Subcutaneous abdominal adipose tissue (tissue), 5 donors: ENCODE data around the gene KRTAP5-7.

Experiments
- H3K27ac ChIP-seq: one replicate; pipeline ENCODE4 v1.7.0; 2013; ENCODE audit warnings: low read depth, mild to moderate bottlenecking, inconsistent platforms, low read length, moderate library complexity
- H3K27me3 ChIP-seq, 5 donors: one replicate each; pipeline ENCODE4 v1.7.0; 2013; ENCODE audit warnings: low read length in 5 of 5, inconsistent platforms in 1 of 5; ENCODE audit not compliant: control insufficient read depth in 5 of 5, insufficient read depth in 4 of 5
- H3K36me3 ChIP-seq, 5 donors: one replicate each; pipeline ENCODE4 v1.7.0; 2013; ENCODE audit warnings: low read length in 5 of 5; ENCODE audit not compliant: control insufficient read depth in 5 of 5, insufficient read depth in 5 of 5
- H3K4me1 ChIP-seq, 5 donors: one replicate each; pipeline ENCODE4 v1.7.0; 2013; ENCODE audit warnings: low read length in 5 of 5, mild to moderate bottlenecking in 3 of 5, moderate library complexity in 1 of 5; ENCODE audit not compliant: control insufficient read depth in 5 of 5, insufficient read depth in 5 of 5
- H3K4me3 ChIP-seq, 5 donors: one replicate each; pipeline ENCODE4 v1.7.0; 2013; ENCODE audit warnings: low read length in 5 of 5, low read depth in 1 of 5
- H3K9ac ChIP-seq, 5 donors: one replicate each; pipeline ENCODE4 v1.7.0; 2013; ENCODE audit warnings: low read length in 5 of 5, mild to moderate bottlenecking in 4 of 5, moderate library complexity in 3 of 5
- H3K9me3 ChIP-seq, 5 donors: one replicate each; pipeline ENCODE4 v1.7.0; 2013; ENCODE audit warnings: low read length in 5 of 5; ENCODE audit not compliant: control insufficient read depth in 5 of 5
- donor health status: healthy.
- donor health status: healthy.
- donor health status: healthy.
- donor health status: healthy.
- donor health status: healthy.

Gene KRTAP5-7

GRCh38 chr11:71495286-71496230 is 31.5 kb upstream of the KRTAP5-7 start:
- Histone ChIP-seq H3K36me3 (peaks cover 14 to 93% (median 82%) of the 10 kb centered on the region in 5 donors), H3K9ac (no peak overlapping the region), H3K27me3 (no peaks in the 10 kb centered on the region), H3K27ac (no peak overlapping the region), H3K4me3 (no peak overlapping the region), H3K4me1 (peaks cover 2 to 7% (median 6%) of the 10 kb centered on the region in 5 donors), H3K9me3 (peaks cover 0 to 3% (median 0%) of the 10 kb centered on the region in 5 donors)

DNA sequence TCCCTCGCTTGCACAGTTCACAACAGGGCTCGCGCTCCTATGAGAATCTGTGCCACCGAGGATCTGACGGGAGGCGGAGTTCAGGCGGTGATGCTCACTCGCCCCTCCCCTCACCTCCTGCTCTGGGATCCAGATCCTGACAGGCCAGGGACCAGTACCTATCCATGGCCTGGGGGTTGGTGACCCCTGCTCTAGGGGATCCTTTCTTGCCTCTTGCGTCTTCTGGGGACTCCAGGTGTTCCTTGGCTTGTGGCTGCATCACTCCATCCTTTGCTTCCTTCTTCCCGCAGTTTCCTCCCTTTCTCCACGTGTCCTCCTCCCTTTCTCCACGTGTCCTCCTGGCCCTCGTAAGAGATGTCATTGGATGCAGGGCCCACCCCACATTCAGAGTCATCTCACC is 30.6 kb upstream of the KRTAP5-7 start:
- H3K36me3 ChIP-seq = peaks cover 14 to 93% (median 82%) of the 10 kb centered on the region in 5 donors

DNA sequence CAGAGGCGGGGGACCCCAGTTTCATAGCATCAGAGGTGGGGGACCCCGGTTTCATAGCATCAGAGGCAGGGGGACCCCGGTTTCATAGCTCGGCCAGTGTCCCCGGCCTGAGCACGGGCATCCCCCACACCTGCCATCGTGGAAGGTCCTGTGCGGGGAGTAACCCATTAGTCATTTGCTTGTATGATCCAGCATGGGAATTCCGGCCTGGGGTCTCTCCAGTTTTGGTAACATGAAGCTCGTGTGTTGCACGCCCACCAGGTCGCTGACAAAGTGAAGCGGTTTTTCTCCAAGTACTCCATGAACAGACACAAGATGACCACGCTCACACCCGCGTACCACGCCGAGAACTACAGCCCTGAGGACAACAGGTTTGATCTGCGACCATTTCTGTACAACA is 29.0 kb upstream of the KRTAP5-7 start:
- Histone ChIP-seq H3K4me3 (no peak overlapping the region), H3K27me3 (no peaks in the 10 kb centered on the region), H3K9me3 (peaks cover 0 to 3% (median 0%) of the 10 kb centered on the region in 5 donors), H3K27ac (no peak overlapping the region), H3K9ac (no peak overlapping the region), H3K4me1 (peaks cover 2 to 13% (median 9%) of the 10 kb centered on the region in 5 donors), H3K36me3 (peaks cover 10 to 88% (median 77%) of the 10 kb centered on the region in 5 donors)

More for the DNA sequence above, 30.6 kb upstream of the KRTAP5-7 start:
- Histone ChIP-seq H3K27ac (no peak overlapping the region), H3K4me3 (no peak overlapping the region), H3K27me3 (no peaks in the 10 kb centered on the region), H3K4me1 (peaks cover 2 to 13% (median 9%) of the 10 kb centered on the region in 5 donors), H3K9me3 (peaks cover 0 to 3% (median 0%) of the 10 kb centered on the region in 5 donors), H3K9ac (no peak overlapping the region)

GRCh38 chr11:71499125-71499524 is 27.9 kb upstream of the KRTAP5-7 start:
- Histone ChIP-seq H3K4me3 (no peak overlapping the region), H3K27me3 (no peaks in the 10 kb centered on the region), H3K36me3 (peaks cover 10 to 94% (median 80%) of the 10 kb centered on the region in 5 donors), H3K27ac (no peak overlapping the region), H3K9ac (no peak overlapping the region), H3K9me3 (peaks cover 0 to 3% (median 0%) of the 10 kb centered on the region in 5 donors), H3K4me1 (peaks cover 2 to 15% (median 11%) of the 10 kb centered on the region in 5 donors)

DNA sequence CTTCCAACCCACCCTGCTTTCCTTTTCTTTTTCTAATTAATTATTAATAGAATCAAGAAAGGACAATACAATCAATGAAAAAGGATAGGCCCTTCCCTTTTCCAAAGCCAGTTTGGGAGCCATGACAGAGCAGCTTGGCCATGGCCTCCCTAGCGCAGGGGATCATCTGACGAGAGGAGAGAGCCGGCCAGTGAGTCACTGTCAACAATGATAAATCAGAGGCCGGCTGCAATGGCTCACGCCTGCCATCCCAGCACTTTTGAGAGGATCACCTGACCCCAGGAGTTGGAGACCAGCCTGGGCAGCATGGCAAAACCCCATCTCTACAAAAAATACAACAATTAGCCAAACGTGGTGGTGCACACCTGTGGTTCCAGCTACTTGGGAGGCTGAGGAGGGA is 27.5 kb upstream of the KRTAP5-7 start:
- peaks cover 10 to 94% (median 79%) of the 10 kb centered on the region in 5 donors for H3K36me3 ChIP-seq
- H3K27ac ChIP-seq = no peak overlapping the region
- H3K9ac ChIP-seq = no peak overlapping the region

DNA sequence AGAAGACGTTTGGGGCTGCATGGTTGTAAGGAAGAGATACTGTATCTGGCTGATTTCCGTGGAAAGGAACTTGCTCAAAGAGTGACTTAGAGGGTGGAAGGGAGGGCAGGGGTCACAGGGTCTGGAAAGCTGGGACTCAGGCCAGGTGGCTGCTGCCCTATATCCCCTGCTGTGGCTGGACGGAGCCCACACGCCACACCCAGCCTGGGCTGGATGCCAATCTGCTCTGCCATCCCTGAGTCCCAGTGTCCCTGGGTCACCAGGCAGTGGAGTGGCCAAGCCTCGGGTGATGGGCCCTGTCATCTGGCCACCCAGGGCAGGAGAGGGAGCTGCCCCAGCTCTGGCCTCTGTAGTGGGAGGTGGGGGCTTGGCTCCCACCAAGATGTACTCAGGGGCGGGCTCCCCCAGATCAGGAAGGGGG is 26.5 kb upstream of the KRTAP5-7 start:
- peaks cover 6 to 84% (median 69%) of the 10 kb centered on the region in 5 donors for H3K36me3 ChIP-seq
- no peak overlapping the region for H3K27ac ChIP-seq

More for the DNA sequence above, 27.5 kb upstream of the KRTAP5-7 start:
- Histone ChIP-seq H3K4me1 (peaks cover 2 to 19% (median 11%) of the 10 kb centered on the region in 5 donors), H3K27me3 (no peaks in the 10 kb centered on the region), H3K4me3 (no peak overlapping the region), H3K9me3 (peaks cover 0 to 3% (median 0%) of the 10 kb centered on the region in 5 donors)

DNA sequence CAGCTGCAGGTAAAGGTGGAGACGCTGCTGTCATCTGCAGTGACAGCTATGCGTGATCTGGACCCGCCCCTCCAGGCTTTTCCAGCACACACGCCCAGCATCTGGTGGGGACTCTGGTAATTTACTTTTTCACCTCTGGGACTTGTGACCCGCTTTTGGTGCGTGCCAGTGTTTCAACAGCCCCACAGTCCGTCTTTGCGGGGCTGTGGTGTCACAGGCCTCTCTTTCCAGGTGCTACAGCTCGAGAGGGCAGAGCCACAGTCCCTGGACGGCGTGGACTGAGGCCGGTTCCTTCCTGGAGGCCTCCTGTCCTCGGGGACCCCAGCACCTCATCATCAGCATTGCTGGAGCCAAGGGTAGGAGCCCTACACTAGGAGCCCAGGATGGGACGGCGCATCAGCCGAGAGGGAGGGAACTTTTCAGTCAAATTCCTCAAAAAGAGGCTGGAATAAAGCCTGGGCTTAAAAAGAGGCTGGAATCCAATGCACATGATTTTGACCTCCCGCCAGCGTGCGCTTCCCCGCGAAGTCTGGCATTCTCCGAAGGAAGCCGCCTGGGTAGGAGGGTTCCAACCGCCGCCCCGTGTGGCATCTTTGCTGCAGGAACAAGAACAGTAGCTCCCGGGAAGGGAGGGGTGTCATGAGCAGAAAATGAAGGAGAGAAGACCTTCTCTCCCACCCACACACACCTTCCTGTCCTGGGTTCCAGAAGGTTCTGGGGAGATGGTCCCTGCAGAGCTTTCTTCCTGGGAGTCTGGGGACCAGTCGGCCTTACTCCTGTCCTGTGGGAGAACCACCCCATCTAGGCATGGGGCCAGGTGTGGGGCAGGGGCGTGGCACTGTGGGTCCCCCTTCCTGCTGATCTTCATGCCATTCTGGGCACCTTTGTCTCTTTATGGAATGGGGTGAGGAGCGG is 25.7 kb upstream of the KRTAP5-7 start:
- H3K27me3 ChIP-seq = no peaks in the 10 kb centered on the region
- H3K9ac ChIP-seq = no peak overlapping the region
- peaks cover 6 to 83% (median 66%) of the 10 kb centered on the region in 5 donors for H3K36me3 ChIP-seq
- H3K9me3 ChIP-seq = peaks cover 0 to 2% (median 0%) of the 10 kb centered on the region in 5 donors
- no peak overlapping the region for H3K27ac ChIP-seq
- H3K4me1 ChIP-seq = peaks cover 2 to 22% (median 11%) of the 10 kb centered on the region in 5 donors
- no peak overlapping the region for H3K4me3 ChIP-seq

More for the DNA sequence above, 26.5 kb upstream of the KRTAP5-7 start:
- Histone ChIP-seq H3K9me3 (peaks cover 0 to 3% (median 0%) of the 10 kb centered on the region in 5 donors), H3K4me3 (no peak overlapping the region), H3K9ac (no peak overlapping the region), H3K4me1 (peaks cover 2 to 22% (median 11%) of the 10 kb centered on the region in 5 donors), H3K27me3 (no peaks in the 10 kb centered on the region)

- peaks cover 0 to under 1% (median 0%) of the 10 kb centered on the region in 5 donors for H3K9me3 ChIP-seq
- peaks cover 2 to 22% (median 11%) of the 10 kb centered on the region in 5 donors for H3K4me1 ChIP-seq
- H3K27me3 ChIP-seq = no peaks in the 10 kb centered on the region
- H3K27ac ChIP-seq = no peak overlapping the region
- no peak overlapping the region for H3K4me3 ChIP-seq
- no peak overlapping the region for H3K9ac ChIP-seq
- H3K36me3 ChIP-seq = peaks cover 6 to 81% (median 60%) of the 10 kb centered on the region in 5 donors
These were observed 25.0 kb upstream of the KRTAP5-7 start for GRCh38 chr11:71502026-71502425.

- peaks cover 4 to 72% (median 52%) of the 10 kb centered on the region in 5 donors for H3K36me3 ChIP-seq
- no peaks in the 10 kb centered on the region for H3K27me3 ChIP-seq
- H3K9ac ChIP-seq = no peak overlapping the region
- no peak overlapping the region for H3K4me3 ChIP-seq
- peaks cover 2 to 22% (median 11%) of the 10 kb centered on the region in 5 donors for H3K4me1 ChIP-seq
- peaks cover 0 to 3% (median 0%) of the 10 kb centered on the region in 5 donors for H3K9me3 ChIP-seq
- no peak overlapping the region for H3K27ac ChIP-seq
These were observed 24.1 kb upstream of the KRTAP5-7 start for GRCh38 chr11:71502871-71503435.
